Ascending aorta (tissue), 2 donors: Measurements from ENCODE around the gene RERG. TPM values are rescaled to one million over a fixed set of nuclear protein-coding genes. Genes with fewer than 3 reads are reported as not detected.

Experiments
- DNase-seq, 2 donors: peaks; one replicate each; pipeline ENCODE4 v3.0.0-alpha.2; 2019; ENCODE audit warnings: low spot score in 2 of 2
- H3K27ac ChIP-seq, 2 donors: fragments of 200-600 bp; sonication (generic); one replicate each; pipeline ENCODE4 v1.5.1; 2016 to 2017; ENCODE audit warnings: mild to moderate bottlenecking in 1 of 2
- H3K27me3 ChIP-seq: fragments of 200-600 bp; sonication (generic); one replicate; pipeline ENCODE4 v1.5.1; 2017
- H3K36me3 ChIP-seq, 2 donors: fragments of 200-600 bp; sonication (generic); one replicate each; pipeline ENCODE4 v1.5.1; 2016
- H3K4me1 ChIP-seq, 2 donors: fragments of 200-600 bp; sonication (generic); one replicate each; pipeline ENCODE4 v1.5.1; 2016 to 2017; ENCODE audit warnings: mild to moderate bottlenecking in 1 of 2
- H3K4me3 ChIP-seq, 2 donors: fragments of 200-600 bp; sonication (generic); one replicate each; pipeline ENCODE4 v1.5.1; 2016 to 2017; ENCODE audit warnings: mild to moderate bottlenecking in 1 of 2
- H3K9me3 ChIP-seq, 2 donors: fragments of 200-600 bp; sonication (generic); one replicate each; pipeline ENCODE4 v1.5.1; 2016
- intact Hi-C: fragments of 100-400 bp; cut with DNase I; formaldehyde crosslinking; loops from one replicate; pipeline ENCODE4 v1.15.1; 2023
- total RNA-seq: library from RNA; depleted of rRNA; stranded (reverse); fragments of >200 nt; gene quantifications from one replicate; pipeline ENCODE4 v1.1.0, GENCODE V29; 2016
- TF ChIP-seq, protein P1 (sequence below), 3 experiments: fragments of 200-600 bp in 2 of 3; fragments of 450-650 bp in 1 of 3; sonication (generic) in 2 of 3; IDR thresholded peaks; one replicate each; pipeline ENCODE4 v1.5.1; 2016 to 2019; ENCODE audit warnings: antibody characterized with exemption in 3 of 3, mild to moderate bottlenecking in 1 of 3, moderate library complexity in 1 of 3

The RERG gene
- total RNA-seq, 1 donor from 2014 or later: 55.7 TPM

DNA sequence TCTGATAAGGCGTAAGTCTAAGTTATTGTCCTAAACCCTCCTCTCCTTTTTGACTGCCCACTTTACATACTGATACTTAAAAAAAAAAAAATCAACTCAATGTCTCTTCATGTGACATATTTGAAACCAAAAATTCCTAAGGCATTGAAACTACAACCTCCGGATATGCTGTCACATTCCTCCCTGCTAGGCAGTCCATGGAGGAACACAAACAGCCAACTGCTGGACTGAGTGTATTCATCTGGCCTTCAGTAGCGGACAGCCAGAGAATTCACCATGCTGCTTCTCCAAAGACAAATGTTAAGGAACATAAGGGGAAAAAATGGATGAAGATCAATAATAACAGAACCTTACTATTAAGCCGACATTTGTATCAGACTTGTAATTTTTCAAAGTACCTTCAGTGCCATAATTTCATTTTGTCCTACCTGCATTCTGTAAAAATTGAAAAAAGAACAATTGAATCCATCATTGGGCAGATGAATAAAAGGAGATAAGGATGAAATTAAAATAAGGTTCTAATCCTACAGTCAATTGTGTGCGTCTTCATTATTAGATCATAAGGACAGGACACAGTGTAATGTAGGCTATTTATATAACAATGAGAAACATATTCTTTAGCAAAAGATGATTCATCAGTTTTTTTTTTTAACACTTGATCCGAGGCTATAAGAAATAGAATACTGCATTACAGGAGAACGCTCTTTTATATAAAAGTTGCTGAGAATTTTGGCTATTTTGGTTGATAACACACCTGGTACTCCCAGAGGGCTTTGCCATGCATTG lies 12.2 kb downstream of the RERG start:
- Histone ChIP-seq H3K9me3 (no peaks in the 10 kb centered on the region), H3K27me3 (no peaks in the 10 kb centered on the region), H3K4me3 (no peak overlapping the region), H3K4me1 (peaks cover 14 to 64% of the 10 kb centered on the region in 2 donors), H3K27ac (peak overlapping the region; percentile 86 to 87), H3K36me3 (no peaks in the 10 kb centered on the region)
- intact Hi-C loops: loop anchor here (5.0 kb wide), 3 partner anchors 257 to 432 kb away; no protein-coding TSS in a partner anchor
- no peak for DNase-seq
- TF ChIP-seq, protein P1, sequence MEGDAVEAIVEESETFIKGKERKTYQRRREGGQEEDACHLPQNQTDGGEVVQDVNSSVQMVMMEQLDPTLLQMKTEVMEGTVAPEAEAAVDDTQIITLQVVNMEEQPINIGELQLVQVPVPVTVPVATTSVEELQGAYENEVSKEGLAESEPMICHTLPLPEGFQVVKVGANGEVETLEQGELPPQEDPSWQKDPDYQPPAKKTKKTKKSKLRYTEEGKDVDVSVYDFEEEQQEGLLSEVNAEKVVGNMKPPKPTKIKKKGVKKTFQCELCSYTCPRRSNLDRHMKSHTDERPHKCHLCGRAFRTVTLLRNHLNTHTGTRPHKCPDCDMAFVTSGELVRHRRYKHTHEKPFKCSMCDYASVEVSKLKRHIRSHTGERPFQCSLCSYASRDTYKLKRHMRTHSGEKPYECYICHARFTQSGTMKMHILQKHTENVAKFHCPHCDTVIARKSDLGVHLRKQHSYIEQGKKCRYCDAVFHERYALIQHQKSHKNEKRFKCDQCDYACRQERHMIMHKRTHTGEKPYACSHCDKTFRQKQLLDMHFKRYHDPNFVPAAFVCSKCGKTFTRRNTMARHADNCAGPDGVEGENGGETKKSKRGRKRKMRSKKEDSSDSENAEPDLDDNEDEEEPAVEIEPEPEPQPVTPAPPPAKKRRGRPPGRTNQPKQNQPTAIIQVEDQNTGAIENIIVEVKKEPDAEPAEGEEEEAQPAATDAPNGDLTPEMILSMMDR (IDR thresholded peaks at IDR 0.05): no peak

- Histone ChIP-seq H3K27ac (peak overlapping the region; percentile 86 to 87), H3K4me1 (peaks cover 14 to 66% of the 10 kb centered on the region in 2 donors)
- TF ChIP-seq, protein P1 (IDR thresholded peaks at IDR 0.05): peak in 2 of 3 experiments; percentile 34 to 39
Measured at GRCh38 chr12:15208140-15208539, 13.1 kb downstream of the RERG start.

GRCh38 chr12:15206831-15207389 lies 14.3 kb downstream of the RERG start:
- Histone ChIP-seq H3K4me1 (peaks cover 14 to 63% of the 10 kb centered on the region in 2 donors), H3K27me3 (no peaks in the 10 kb centered on the region), H3K27ac (peak overlapping the region; percentile 86 to 87), H3K4me3 (no peak overlapping the region), H3K36me3 (no peaks in the 10 kb centered on the region), H3K9me3 (no peaks in the 10 kb centered on the region)
- intact Hi-C loops: loop anchor here (5.0 kb wide), 3 partner anchors 255 to 430 kb away; no protein-coding TSS in a partner anchor
- no peak for DNase-seq
- TF ChIP-seq, protein P1 (IDR thresholded peaks at IDR 0.05): no peak

More at GRCh38 chr12:15208140-15208539, 13.1 kb downstream of the RERG start:
- Histone ChIP-seq H3K4me3 (no peak overlapping the region), H3K36me3 (no peaks in the 10 kb centered on the region), H3K9me3 (no peaks in the 10 kb centered on the region), H3K27me3 (no peaks in the 10 kb centered on the region)
- DNase-seq: no peak
- intact Hi-C loops: loop anchor here (5.0 kb wide), 3 partner anchors 256 to 431 kb away; no protein-coding TSS in a partner anchor

DNA sequence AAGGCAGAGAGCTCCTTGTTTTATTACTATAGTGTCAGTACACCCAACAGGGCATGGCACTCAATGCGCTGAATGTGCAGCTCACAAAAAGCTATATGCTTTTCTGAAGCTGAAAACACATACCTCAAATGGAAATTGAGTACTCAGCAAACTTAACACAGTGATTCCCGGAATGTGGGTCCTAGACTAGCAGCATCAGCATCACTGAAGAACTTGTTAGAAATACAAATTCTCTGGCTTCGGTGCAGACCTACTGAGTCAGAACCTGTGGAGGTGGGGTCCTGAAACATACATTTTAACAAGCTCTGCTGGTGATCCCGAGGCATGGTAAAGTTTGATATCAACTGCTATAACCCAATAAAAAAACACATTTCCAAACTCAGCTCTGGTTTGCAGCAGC lies 14.9 kb downstream of the RERG start:
- TF ChIP-seq, protein P1 (IDR thresholded peaks at IDR 0.05): no peak
- H3K27me3 ChIP-seq: no peaks in the 10 kb centered on the region
- H3K36me3 ChIP-seq: no peaks in the 10 kb centered on the region
- no peaks in the 10 kb centered on the region for H3K9me3 ChIP-seq
- intact Hi-C loops: loop anchor here (5.0 kb wide), 3 partner anchors 254 to 429 kb away; no protein-coding TSS in a partner anchor
- DNase-seq: no peak
- peaks cover 14 to 67% of the 10 kb centered on the region in 2 donors for H3K4me1 ChIP-seq
- no peak overlapping the region for H3K4me3 ChIP-seq
- H3K27ac ChIP-seq: peak overlapping the region; percentile 86 to 87

DNA sequence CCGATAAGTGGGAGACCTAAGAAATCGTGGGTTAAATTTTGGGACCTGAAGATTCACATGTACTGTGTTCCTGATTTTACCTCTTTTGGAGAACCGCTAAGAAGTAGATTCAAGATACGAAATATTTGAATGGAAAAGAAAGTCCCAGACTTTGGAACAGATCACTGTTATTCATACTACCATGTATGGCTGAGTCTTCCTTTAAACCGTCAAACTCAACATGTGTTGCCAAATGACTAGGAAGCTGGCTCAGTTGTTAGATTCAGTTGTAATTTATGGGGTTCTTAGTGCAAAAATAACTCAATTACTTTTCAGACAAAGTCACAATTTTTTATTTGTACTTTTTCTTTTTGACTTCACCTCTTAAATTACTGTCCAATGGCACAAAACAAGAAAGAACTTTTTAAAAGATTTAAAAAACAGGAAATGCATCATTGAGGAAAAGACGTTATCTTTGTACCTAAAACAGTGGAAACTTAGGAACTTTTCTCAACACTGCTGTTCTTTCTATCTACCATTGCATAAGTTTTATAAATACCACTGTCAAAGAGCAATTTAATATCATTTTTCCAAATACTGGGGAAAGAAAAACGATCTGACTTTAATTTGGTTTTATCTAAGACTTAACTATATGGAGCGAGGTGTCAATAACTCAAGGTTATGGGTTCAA lies 15.7 kb downstream of the RERG start:
- intact Hi-C loops: loop anchor here (5.0 kb wide), 3 partner anchors 253 to 428 kb away; no protein-coding TSS in a partner anchor
- peak overlapping the region; percentile 86 to 87 for H3K27ac ChIP-seq
- H3K4me1 ChIP-seq: peaks cover 14 to 73% of the 10 kb centered on the region in 2 donors

More for the DNA sequence above, 15.7 kb downstream of the RERG start:
- Histone ChIP-seq H3K9me3 (no peaks in the 10 kb centered on the region), H3K27me3 (no peaks in the 10 kb centered on the region), H3K36me3 (no peaks in the 10 kb centered on the region), H3K4me3 (peak overlapping the region in 1 of 2 donors; percentile 29)
- TF ChIP-seq, protein P1 (IDR thresholded peaks at IDR 0.05): no peak
- no peak for DNase-seq
